Muscle of arm (tissue), 12 donors: ENCODE results near the gene TBC1D16. TPM values are rescaled to one million over a fixed set of nuclear protein-coding genes. Genes with fewer than 3 reads are reported as not detected.
"Not testable (repeated sequence)": the region's sequence is repeated elsewhere in the genome, so short reads cannot be mapped to it uniquely, and the experiment has no call there.

Source experiments
- DNase-seq: peaks from one replicate; pipeline ENCODE4 v3.0.0-alpha.2; 2013
- polyA plus RNA-seq, 12 donors: library from polyadenylated mRNA; unstranded; fragments of 120-200 nt; gene quantifications; one replicate each; pipeline ENCODE4 v1.2.1, GENCODE V29; 2013; ENCODE audit not compliant: insufficient read length in 12 of 12

Gene TBC1D16
- polyA plus RNA-seq, 12 donors: 24.9 to 35.8 (median 27.8) TPM; not detected in 1

GRCh38 chr17:79897243-79898063, 138.2 kb downstream of the TBC1D16 start:
- DNase-seq: no peak

DNA sequence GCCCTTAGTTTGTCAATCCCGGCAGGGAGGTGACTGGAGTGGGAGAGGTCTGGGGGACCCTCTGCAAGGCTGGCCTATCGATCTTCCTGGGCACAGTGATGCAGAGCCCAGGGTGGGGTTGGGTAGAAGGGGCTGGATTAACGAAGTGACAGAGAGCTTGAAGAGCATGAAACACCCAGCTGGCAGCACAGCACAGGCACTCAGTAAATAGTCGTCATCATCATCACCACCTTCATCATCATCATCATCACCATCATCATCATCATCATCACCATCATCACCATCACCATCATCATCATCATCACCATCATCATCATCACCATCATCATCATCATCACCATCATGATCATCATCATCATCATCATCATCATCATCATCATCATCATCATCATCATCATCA, 142.2 kb downstream of the TBC1D16 start:
- not testable (repeated sequence) for DNase-seq

DNA sequence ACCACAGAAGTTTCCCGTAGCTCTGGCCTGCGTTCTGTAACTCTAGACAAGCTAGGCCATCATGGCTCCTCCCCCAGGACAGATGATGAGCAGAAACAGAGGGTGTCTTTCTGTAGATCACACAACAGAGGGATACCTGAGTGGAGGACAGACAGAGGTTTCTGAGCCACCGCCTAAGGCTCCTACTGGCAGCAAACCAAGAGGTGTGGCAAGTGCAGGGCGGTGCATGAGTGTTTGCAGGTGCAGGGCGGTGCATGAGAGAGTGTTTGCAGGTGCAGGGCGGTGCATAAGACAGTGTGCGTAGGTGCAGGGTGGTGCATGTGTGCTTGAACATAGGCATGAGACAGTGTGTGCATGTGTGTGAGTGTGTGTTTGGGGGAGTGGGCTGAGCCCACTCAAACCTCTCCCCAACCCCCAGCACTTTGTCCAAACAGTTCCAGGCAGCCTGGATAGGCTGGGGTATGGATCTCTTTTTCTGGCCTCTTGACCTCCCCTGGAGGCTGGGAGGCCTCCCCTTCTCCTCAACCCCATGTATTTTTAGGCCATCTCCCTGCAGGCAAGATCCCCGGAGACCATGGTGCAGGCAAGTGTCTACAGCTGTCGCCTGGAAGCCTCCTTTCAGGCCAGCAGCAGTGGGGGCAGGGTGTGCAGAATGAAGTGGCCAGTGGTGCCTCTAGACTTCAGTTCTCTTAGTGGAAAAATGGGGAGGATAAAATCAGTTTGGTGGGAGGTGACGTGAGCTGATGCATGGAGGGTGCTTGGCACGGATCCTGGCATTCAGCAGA, 143.0 kb downstream of the TBC1D16 start:
- no peak for DNase-seq

GRCh38 chr17:79891113-79891730, 144.4 kb downstream of the TBC1D16 start:
- no peak for DNase-seq

GRCh38 chr17:79890706-79891105, 145.0 kb downstream of the TBC1D16 start:
- DNase-seq: no peak

- no peak for DNase-seq
Observed at GRCh38 chr17:79888811-79889634, 146.6 kb downstream of the TBC1D16 start.

DNA sequence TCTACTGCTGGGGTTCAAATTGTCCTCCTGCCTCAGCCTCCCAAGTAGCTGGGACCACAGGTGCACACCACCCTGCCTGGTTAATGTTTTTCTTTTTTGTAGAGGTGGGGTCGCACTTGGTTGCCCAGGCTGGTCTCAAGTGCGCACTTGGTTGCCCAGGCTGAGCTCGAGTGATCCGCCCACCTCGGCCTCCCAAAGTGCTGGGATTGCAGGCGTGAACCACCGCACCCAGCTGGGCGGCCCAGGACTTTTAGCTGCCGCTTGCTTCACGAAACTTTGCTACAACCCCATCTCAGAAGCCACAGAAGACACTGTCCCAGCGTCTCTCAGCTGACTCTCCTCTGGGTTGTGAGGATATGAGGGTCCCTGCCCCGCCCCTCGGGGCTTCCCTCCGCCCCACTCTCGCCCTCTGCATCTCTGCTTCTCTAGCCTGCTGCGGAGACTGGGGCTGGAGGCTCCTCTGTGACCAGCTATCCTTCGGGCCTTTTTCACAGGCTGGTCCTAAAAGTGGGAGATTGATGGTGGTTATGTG, 147.6 kb downstream of the TBC1D16 start:
- no peak for DNase-seq

DNA sequence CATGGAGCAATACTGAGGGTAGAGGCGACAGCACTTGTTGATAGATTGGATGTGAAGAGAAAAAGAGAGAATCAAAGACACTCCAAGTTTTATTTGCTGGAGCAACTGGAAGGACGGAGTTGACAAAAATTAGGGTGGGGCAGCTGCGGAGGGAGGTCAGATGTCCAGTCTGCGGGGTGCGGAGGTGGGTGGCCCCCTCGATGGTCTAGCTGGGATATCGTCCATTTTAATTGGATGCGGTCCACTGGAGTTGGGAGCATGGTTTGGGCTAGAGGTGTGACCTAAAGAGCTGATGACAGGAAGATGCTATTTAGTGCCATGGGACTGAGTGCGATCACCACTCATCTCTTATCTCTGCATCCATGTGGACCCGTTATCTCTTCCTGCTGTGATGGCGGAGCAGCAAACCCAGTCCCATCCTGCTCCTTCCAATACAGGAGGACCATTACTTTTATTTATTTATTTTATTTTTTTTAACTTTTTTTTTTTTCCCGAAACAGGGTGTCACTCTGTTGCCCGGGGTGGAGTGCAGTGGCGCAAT, 148.2 kb downstream of the TBC1D16 start:
- DNase-seq: no peak

- DNase-seq: no peak
Observed at GRCh38 chr17:79883202-79883601, 152.5 kb downstream of the TBC1D16 start.

Other genes with a start within 250 kb of the TBC1D16 start
- 10 to 100 TPM in 1 of 12 donors, 1 to 10 TPM in 10, not detected in 1; 3.8 to 17.4 (median 4.5) TPM for gene CBX8, start 238.8 kb downstream of the TBC1D16 start, polyA plus RNA-seq
- 10 to 100 TPM in 4 of 12 donors, 1 to 10 TPM in 7, not detected in 1; 5.1 to 19.2 (median 7.3) TPM for gene CBX4, start 196.4 kb downstream of the TBC1D16 start, polyA plus RNA-seq
- gene CCDC40, start 770 bp upstream of the TBC1D16 start, polyA plus RNA-seq: 1 to 10 TPM in 11 of 12 donors, not detected in 1; 3.2 to 9.8 (median 5.0) TPM
- gene GAA, start 65.7 kb upstream of the TBC1D16 start, polyA plus RNA-seq: 10 to 100 TPM in 11 of 12 donors, not detected in 1; 17.8 to 38.2 (median 27.4) TPM
- gene EIF4A3, start 111.3 kb upstream of the TBC1D16 start, polyA plus RNA-seq: 10 to 100 TPM in 11 of 12 donors, not detected in 1; 52.8 to 87.0 (median 64.8) TPM
- 1 to 10 TPM in 4 of 12 donors, under 1 TPM in 6, not detected in 2; 0.31 to 4.5 (median 0.88) TPM for gene CARD14, start 134.2 kb upstream of the TBC1D16 start, polyA plus RNA-seq
- gene SGSH, start 184.5 kb upstream of the TBC1D16 start, polyA plus RNA-seq: 10 to 100 TPM in 11 of 12 donors, not detected in 1; 16.9 to 36.6 (median 19.9) TPM
- 10 to 100 TPM in 3 of 12 donors, 1 to 10 TPM in 8, not detected in 1; 6.3 to 16.7 (median 8.8) TPM for gene SLC26A11, start 184.6 kb upstream of the TBC1D16 start, polyA plus RNA-seq
- gene RNF213, start 225.0 kb upstream of the TBC1D16 start, polyA plus RNA-seq: 10 to 100 TPM in 11 of 12 donors, not detected in 1; 27.9 to 64.9 (median 35.8) TPM